H1 (cell line): ENCODE measurements around the gene TADA2B. TPM values are rescaled to one million over a fixed set of nuclear protein-coding genes. Genes with fewer than 3 reads are reported as not detected.

Experiments
- ASH2L ChIP-seq: fragments of 200-600, 300-600 bp; sonication (generic); IDR thresholded peaks from one replicate; pipeline ENCODE4 v1.7.1; 2017; ENCODE audit warnings: low read length
- CHD1 ChIP-seq: IDR thresholded peaks from 2 replicates; pipeline ENCODE4 v1.6.1; 2012; ENCODE audit warnings: low read depth, low read length, improper control_type of control experiment
- EP300 ChIP-seq, 2 experiments: IDR thresholded peaks; 1 replicate in 1 of 2; 2 replicates in 1 of 2; pipeline ENCODE4 v1.6.1; 2011 to 2012; ENCODE audit warnings: low read depth in 2 of 2, low read length in 2 of 2, mild to moderate bottlenecking in 2 of 2, borderline replicate concordance in 1 of 2, inconsistent platforms in 1 of 2, moderate library complexity in 1 of 2
- RFX5 ChIP-seq: IDR thresholded peaks from 2 replicates; pipeline ENCODE4 v1.6.1; 2011; ENCODE audit warnings: low read depth, low read length, improper control_type of control experiment, borderline replicate concordance
- SUZ12 ChIP-seq: fragments of 200-600 bp; sonication (generic); IDR thresholded peaks from 2 replicates; pipeline ENCODE4 v1.6.1; 2012; ENCODE audit warnings: mild to moderate bottlenecking, inconsistent platforms, low read length, moderate library complexity, mixed read lengths
- polyA plus RNA-seq, 7 experiments: library from polyadenylated mRNA; depleted of rRNA in 3 of 7; stranded (reverse) in 5 of 7; unstranded in 2 of 7; fragments of >200 nt in 5 of 7; fragments of 200-250 nt in 2 of 7; gene quantifications; 1 replicate in 5 of 7; 2 replicates in 1 of 7; 4 replicates in 1 of 7; pipeline versions ENCODE4 v1.2.1 to v1.2.3, GENCODE V29; 2011 to 2013; ENCODE audit warnings: missing spikeins in 2 of 7, mixed read lengths in 2 of 7
- total RNA-seq: library from RNA; stranded (reverse); fragmentation: NEBNext Ultra II Directional; extraction: Animal tissue kit (Norgen Biotek cat#: 25700); gene quantifications from 2 replicates; pipeline ENCODE4 v1.2.1, GENCODE V29; 2021
- TF ChIP-seq, protein P1 (sequence below): IDR thresholded peaks from 2 replicates; pipeline ENCODE4 v1.6.1; 2011; ENCODE audit warnings: low read depth, mild to moderate bottlenecking, low read length; ENCODE audit not compliant: insufficient read depth

The TADA2B gene
- total and polyA plus RNA-seq, 2 of the 8 experiments (the other 6 are each of a cell fraction or from before 2014, with no cell fraction given) = 5.7 to 12.1 TPM

DNA sequence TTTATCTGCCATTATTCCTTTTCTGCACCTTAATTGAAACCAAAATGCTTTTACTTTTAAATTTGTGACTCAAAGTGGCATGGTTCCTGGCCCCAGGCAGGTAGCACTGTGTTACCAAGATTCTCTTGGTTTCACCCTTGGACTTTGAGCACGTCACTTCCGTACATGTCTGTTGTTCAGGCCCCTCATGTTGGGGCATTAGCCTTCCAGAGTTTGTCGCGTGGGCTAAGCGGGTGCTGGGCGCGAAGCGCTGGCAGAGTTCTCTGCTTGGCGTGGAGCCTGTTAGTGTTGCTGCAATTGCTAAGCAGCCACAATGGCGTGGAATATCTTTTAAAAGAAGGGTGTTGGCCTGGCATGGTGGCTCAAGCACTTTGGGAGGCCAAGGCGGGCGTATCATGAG is 14.0 kb upstream of the TADA2B start (continued):
- no peak for TF ChIP-seq ASH2L
- TF ChIP-seq CHD1 = no peak
- TF ChIP-seq EP300 (IDR thresholded peaks at IDR 0.05; ENCODE audit: borderline replicate concordance in 1 of 2, low read depth in 2 of 2, low read length in 2 of 2) = no peak
- no peak for TF ChIP-seq RFX5
- TF ChIP-seq SUZ12 = no peak
- TF ChIP-seq, protein P1, sequence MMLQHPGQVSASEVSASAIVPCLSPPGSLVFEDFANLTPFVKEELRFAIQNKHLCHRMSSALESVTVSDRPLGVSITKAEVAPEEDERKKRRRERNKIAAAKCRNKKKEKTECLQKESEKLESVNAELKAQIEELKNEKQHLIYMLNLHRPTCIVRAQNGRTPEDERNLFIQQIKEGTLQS = no peak
